HepG2 (cell line): ENCODE data around the gene LRP2. TPM values are rescaled to one million over a fixed set of nuclear protein-coding genes. Genes with fewer than 3 reads are reported as not detected.

ENCODE experiments used
- ATAC-seq: fragments of 200-7000 bp; cut with Tn5 transposase; 3 replicates; pipeline ENCODE4 v1.9.1; 2020; ENCODE audit warnings: mild to moderate bottlenecking, moderate library complexity
- BruUV-seq: library from RNA; stranded (reverse); fragments of 400-500 nt; replicated peaks from 2 replicates; lab custom pipeline; 2021; lab: Mats Ljungman, UMichigan
- CTCF ChIA-PET: fragments of 300-600 bp; formaldehyde crosslinking; extraction: SDS; loops from one replicate; lab custom pipeline; 2021; ENCODE audit warnings: low total read pairs, inconsistent platforms, low intra/inter-chr PET ratio; lab: Yijun Ruan, JAX
- POLR2A ChIA-PET: fragments of 350-600 bp; sonication (Branson Sonifier 250); formaldehyde crosslinking; loops from one replicate; lab custom pipeline; 2020; ENCODE audit warnings: antibody characterized with exemption, inconsistent platforms; lab: Yijun Ruan, JAX
- DNase-seq: peaks from one replicate; pipeline ENCODE4 v3.0.0-alpha.2; 2015; ENCODE audit warnings: low spot score
- FAIRE-seq: peaks from 3 replicates; lab custom pipeline; 2011; peaks lifted over from hg19 to GRCh38; lab: Jason Lieb, UNC
- H2AFZ ChIP-seq: one replicate; pipeline ENCODE4 v1.6.1; 2011; ENCODE audit warnings: low read length, inconsistent platforms
- H3K27ac ChIP-seq: fragments of 300-600 bp; 3 replicates; pipeline ENCODE4 v1.8.0; 2011; ENCODE audit warnings: mixed run types, mild to moderate bottlenecking, mixed read lengths, low read length, inconsistent platforms; ENCODE audit not compliant: insufficient read depth; ENCODE audit errors: extremely low read length
- H3K27me3 ChIP-seq, 2 experiments: fragments of 200-600 bp in 1 of 2; 2 replicates in 1 of 2; 3 replicates in 1 of 2; pipeline versions ENCODE4 v1.6.0 to v1.8.0; 2011; ENCODE audit warnings: low read length in 2 of 2, mild to moderate bottlenecking in 2 of 2, moderate library complexity in 2 of 2, inconsistent platforms in 1 of 2; ENCODE audit not compliant: insufficient read depth in 2 of 2, control insufficient read depth in 1 of 2
- H3K36me3 ChIP-seq, 2 experiments: fragments of 200-600 bp in 1 of 2; replicated peaks in 1 of 2; 2 replicates in 1 of 2; 3 replicates in 1 of 2; pipeline versions ENCODE4 v1.5.1 to v1.8.0; 2011; ENCODE audit warnings: low read length in 2 of 2, inconsistent platforms in 1 of 2; ENCODE audit not compliant: insufficient read depth in 2 of 2, control insufficient read depth in 1 of 2
- H3K4me1 ChIP-seq: 2 replicates; pipeline ENCODE4 v1.5.1; 2012; ENCODE audit warnings: low read length, inconsistent platforms; ENCODE audit not compliant: insufficient read depth
- H3K4me2 ChIP-seq: 2 replicates; pipeline ENCODE4 v1.6.0; 2011; ENCODE audit warnings: low read depth, low read length, inconsistent platforms
- H3K4me3 ChIP-seq, 3 experiments: fragments of 200-600 bp in 1 of 3; sonication (generic), shearing (Covaris generic) in 1 of 3; replicated peaks in 1 of 3; 2 replicates each; pipeline ENCODE4 v1.5.1; 2011 to 2016; ENCODE audit warnings: low read length in 3 of 3, inconsistent platforms in 2 of 3, low read depth in 2 of 3, mild to moderate bottlenecking in 2 of 3, control low read depth in 1 of 3, mixed read lengths in 1 of 3; ENCODE audit not compliant: insufficient read depth in 1 of 3
- H3K79me2 ChIP-seq: one replicate; pipeline ENCODE4 v1.6.1; 2011; ENCODE audit warnings: low read length, inconsistent platforms; ENCODE audit not compliant: insufficient read depth
- H3K9ac ChIP-seq: 2 replicates; pipeline ENCODE4 v1.6.0; 2011; ENCODE audit warnings: mild to moderate bottlenecking, low read depth, low read length, inconsistent platforms; ENCODE audit not compliant: insufficient read depth
- H3K9me3 ChIP-seq: 2 replicates; pipeline ENCODE4 v1.5.1; 2012; ENCODE audit warnings: mild to moderate bottlenecking, low read length
- H4K20me1 ChIP-seq: 2 replicates; pipeline ENCODE4 v1.6.0; 2011; ENCODE audit warnings: inconsistent platforms, mild to moderate bottlenecking, low read length, moderate library complexity; ENCODE audit not compliant: insufficient read depth
- ASH2L ChIP-seq: fragments of 300-600, 200-600 bp; sonication (generic); IDR thresholded peaks from 2 replicates; pipeline ENCODE4 v1.7.0; 2017; ENCODE audit warnings: low read depth, mild to moderate bottlenecking, moderate library complexity, mixed read lengths, low read length; ENCODE audit not compliant: insufficient read length
- CTCF ChIP-seq: sonication (generic); formaldehyde crosslinking; IDR thresholded peaks from 2 replicates; pipeline ENCODE4 v1.5.0; 2020; ENCODE audit warnings: mild to moderate bottlenecking, missing genetic modification reagents, moderate library complexity
- SP5 ChIP-seq: IDR thresholded peaks from 2 replicates; pipeline ENCODE4 v1.6.1; 2016; ENCODE audit warnings: low read depth, borderline replicate concordance
- TBP ChIP-seq: sonication (generic); formaldehyde crosslinking; IDR thresholded peaks from 2 replicates; pipeline ENCODE4 v1.5.0; 2020; ENCODE audit warnings: missing genetic modification reagents
- ZNF263 ChIP-seq: sonication (generic); formaldehyde crosslinking; IDR thresholded peaks from 2 replicates; pipeline ENCODE4 v1.4.0; 2020; ENCODE audit warnings: missing genetic modification reagents
- ZNF7 ChIP-seq: IDR thresholded peaks from 2 replicates; pipeline ENCODE4 v1.6.1; 2016; ENCODE audit warnings: missing biosample characterization, missing genetic modification reagents
- WGBS: methylation state at CpG from one replicate; pipeline ENCODE4 v1.1.6; 2017; ENCODE audit warnings: low lambda C conversion rate; 5-methylcytosine and 5-hydroxymethylcytosine counted together
- in situ Hi-C: cut with HindIII; loops from 2 replicates; pipeline ENCODE4 v1.10.0; 2017; ENCODE audit warnings: low pct_unique_long_range_greater_than_20kb; ENCODE audit not compliant: extremely low pct_ligation_motif_present
- intact Hi-C: fragments of 100-400 bp; cut with micrococcal nuclease; formaldehyde crosslinking; loops from one replicate; pipeline ENCODE4 v1.10.0; 2022; ENCODE audit not compliant: unreplicated experiment
- polyA plus RNA-seq, 8 experiments: library from polyadenylated mRNA; depleted of rRNA in 3 of 8; stranded (reverse) in 7 of 8; unstranded in 1 of 8; fragments of >200 nt; fragmentation: Illumina TruSeq in 4 of 8; extraction: Trizol in 4 of 8; gene quantifications; 2 replicates each; pipeline versions ENCODE4 v1.2.1 to v1.2.3, GENCODE V29; 2011 to 2016; ENCODE audit warnings: low read depth in 4 of 8, missing spikeins in 1 of 8, mixed read lengths in 1 of 8; ENCODE audit not compliant: insufficient read depth in 1 of 8
- total RNA-seq, 5 experiments: library from RNA; depleted of rRNA; stranded (reverse); fragments of >200 nt; fragmentation: Illumina TruSeq; extraction: Trizol; gene quantifications; 2 replicates each; pipeline ENCODE4 v1.2.3, GENCODE V29; 2016; ENCODE audit warnings: low read depth in 1 of 5

LRP2 gene
- total and polyA plus RNA-seq, 2 of the 13 experiments (the other 11 are each of a cell fraction or from before 2014, with no cell fraction given) = 0.03 to 0.15 TPM

- DNase-seq (no peak), FAIRE-seq (peak; percentile 18), ATAC-seq (no peak)
- Histone ChIP-seq H3K9ac (no peak overlapping the region), H3K27ac (no peak overlapping the region), H3K4me1 (no peaks in the 10 kb centered on the region), H3K27me3 (peaks cover 0 to 6% of the 10 kb centered on the region in 2 experiments; a peak in 2 of 5 replicates), H3K79me2 (no peaks in the 10 kb centered on the region), H3K9me3 (no peaks in the 10 kb centered on the region), H3K36me3 (no peaks in the 10 kb centered on the region), H2AFZ (no peak overlapping the region), H3K4me2 (no peak overlapping the region), H3K4me3 (no peak overlapping the region)
- WGBS = 5% methylated on average over 7 of the region's 7 CpGs
- intact Hi-C loops = loop anchor here (5.0 kb wide), 1 partner anchor 169 kb away; no protein-coding TSS in a partner anchor
- in situ Hi-C loops = no loop called here
- POLR2A ChIA-PET = no interaction called here
- CTCF ChIA-PET = interaction anchor here (0.9 kb wide), 1 partner anchor 166 kb away, joined by 3 read pairs; no protein-coding TSS in a partner anchor
- no TSS peak for BruUV-seq
- TF ChIP-seq ZNF263 (CRISPR knock-in tag) = no peak
- no peak for TF ChIP-seq TBP (CRISPR knock-in tag)
- TF ChIP-seq CTCF = peak; percentile 33
- TF ChIP-seq ZNF7 (CRISPR knock-in tag) = no peak
- TF ChIP-seq ASH2L = no peak
- TF ChIP-seq SP5 (CRISPR knock-in tag) = no peak
- TF ChIP-seq, all 625 proteins: peak for 1
- no peaks in the 10 kb centered on the region for H4K20me1 ChIP-seq
Observed at GRCh38 chr2:169275696-169276444, 86.5 kb downstream of the LRP2 start.
